Adrenal gland (tissue), 12 donors: Measurements from ENCODE around the gene BMERB1. TPM values are rescaled to one million over a fixed set of nuclear protein-coding genes. Genes with fewer than 3 reads are reported as not detected.

Source experiments
- DNase-seq, 7 donors: peaks; one replicate each; pipeline ENCODE4 v3.0.0-alpha.2; 2019 to 2020
- H3K27ac ChIP-seq, 5 donors: fragments of 200-600 bp; sonication (generic) in 4 of 5; 1 replicate in 3 of 5; 2 replicates in 2 of 5; pipeline versions ENCODE4 v1.5.1 to v1.8.0; 2016 to 2020; ENCODE audit warnings: mild to moderate bottlenecking in 1 of 5
- H3K27me3 ChIP-seq: fragments of 200-600 bp; 2 replicates; pipeline ENCODE4 v1.8.0; 2021
- H3K36me3 ChIP-seq, 2 donors: fragments of 200-600 bp; replicated peaks in 1 of 2; 1 replicate in 1 of 2; 2 replicates in 1 of 2; pipeline versions ENCODE4 v1.5.1 to v1.8.0; 2018 to 2022
- H3K4me1 ChIP-seq, 2 donors: fragments of 200-600 bp; replicated peaks in 1 of 2; 1 replicate in 1 of 2; 2 replicates in 1 of 2; pipeline versions ENCODE4 v1.5.1 to v1.8.0; 2018 to 2021
- H3K4me3 ChIP-seq, 4 donors: fragments of 200-600 bp; sonication (generic) in 3 of 4; one replicate each; pipeline ENCODE4 v1.5.1; 2016 to 2018
- H3K9me3 ChIP-seq, 3 donors: fragments of 200-600 bp; sonication (generic) in 1 of 3; replicated peaks in 1 of 3; 1 replicate in 2 of 3; 2 replicates in 1 of 3; pipeline versions ENCODE4 v1.5.1 to v1.8.0; 2016 to 2021
- CTCF ChIP-seq, 6 experiments: fragments of 450-650 bp in 4 of 6; fragments of 200-600 bp in 2 of 6; sonication (generic) in 1 of 6; IDR thresholded peaks; 1 replicate in 5 of 6; 2 replicates in 1 of 6; pipeline versions ENCODE4 v1.5.1 to v1.8.0; 2016 to 2021; ENCODE audit warnings: antibody characterized with exemption in 6 of 6, mild to moderate bottlenecking in 2 of 6, moderate library complexity in 1 of 6
- POLR2A ChIP-seq, 2 donors: fragments of 450-650 bp; IDR thresholded peaks; one replicate each; pipeline ENCODE4 v1.6.1; 2017; ENCODE audit warnings: antibody characterized with exemption in 2 of 2, mild to moderate bottlenecking in 2 of 2, moderate library complexity in 1 of 2
- WGBS, 4 donors: extraction: QIAGEN DNeasy Blood & Tissue Kit in 2 of 4; methylation state at CpG; one replicate each; pipeline versions ENCODE4 v1.1.5 to v1.1.7; 2013 to 2017; 5-methylcytosine and 5-hydroxymethylcytosine counted together
- intact Hi-C, 2 donors: fragments of 100-400 bp; cut with DNase I; formaldehyde crosslinking; loops; one replicate each; pipeline versions ENCODE4 v1.14.1 to v1.15.0; 2022 to 2023
- polyA plus RNA-seq, 3 donors: library from polyadenylated mRNA; stranded (reverse); fragments of 200-250 nt in 2 of 3; fragments of 350-450 nt in 1 of 3; fragmentation: Illumina TruSeq in 1 of 3; extraction: RNeasy Lipid Tissue Mini Kit (QIAGEN cat#74804) in 1 of 3; gene quantifications; one replicate each; pipeline ENCODE4 v1.2.3, GENCODE V29; 2013 to 2014
- total RNA-seq, 9 donors: library from RNA; depleted of rRNA in 4 of 9; stranded (reverse); fragments of >200 nt in 4 of 9; fragments of 120-200 nt in 1 of 9; fragmentation: NEBNext Ultra II Directional in 1 of 9; extraction: Animal tissue kit (Norgen Biotek cat#: 25700) in 1 of 9; gene quantifications; one replicate each; pipeline versions ENCODE4 v1.1.0 to v1.2.4, GENCODE V29; 2013 to 2023
- donor health status: healthy with polysubstance abuse.
- donor health status: Bipolar disorder and iron deficiency.
- donor health status: DM: yes; HTN: yes; CAD: no.
- donor health status: DM: no; HTN: no; CAD: no.
- donor health status: DM: no; HTN: no; CAD: no.
- donor health status: DM: yes; HTN: yes; CAD: no.

The BMERB1 gene
- total and polyA plus RNA-seq, 12 donors: 9.8 to 56.0 (median 18.7) TPM

- Histone ChIP-seq H3K36me3 (no peaks in the 10 kb centered on the region), H3K27ac (no peak overlapping the region), H3K4me1 (peaks cover 0 to 15% of the 10 kb centered on the region in 2 donors), H3K9me3 (no peaks in the 10 kb centered on the region), H3K27me3 (no peaks in the 10 kb centered on the region), H3K4me3 (no peak overlapping the region)
- TF ChIP-seq CTCF (IDR thresholded peaks at IDR 0.05) (no peak), POLR2A (IDR thresholded peaks at IDR 0.05) (no peak)
- DNase-seq: no peak
- WGBS, 4 donors: 87 to 99% (median 93%) methylated on average over 2 to 4 of the region's 4 CpGs
- intact Hi-C loops: no loop called here
These were observed 81.6 kb downstream of the BMERB1 start for GRCh38 chr16:15515992-15516391.

- Histone ChIP-seq H3K27ac (no peak overlapping the region), H3K9me3 (no peaks in the 10 kb centered on the region), H3K36me3 (no peaks in the 10 kb centered on the region), H3K4me1 (peaks cover 0 to 19% of the 10 kb centered on the region in 2 donors), H3K27me3 (no peaks in the 10 kb centered on the region), H3K4me3 (no peak overlapping the region)
- TF ChIP-seq CTCF (IDR thresholded peaks at IDR 0.05) (no peak), POLR2A (IDR thresholded peaks at IDR 0.05) (no peak)
- no peak for DNase-seq
- WGBS, 4 donors: 85 to 94% (median 93%) methylated on average over 5 of the region's 5 CpGs
- intact Hi-C loops: no loop called here
These were observed 82.2 kb downstream of the BMERB1 start for GRCh38 chr16:15516609-15517008.

GRCh38 chr16:15517743-15518377, 83.5 kb downstream of the BMERB1 start:
- peak overlapping the region in 3 of 5 donors; percentile 13 to 75 (median 47) for H3K27ac ChIP-seq
- intact Hi-C loops: no loop called here
- H3K4me1 ChIP-seq: peaks cover 0 to 28% of the 10 kb centered on the region in 2 donors
- no peak for DNase-seq
- H3K4me3 ChIP-seq: no peak overlapping the region
- no peaks in the 10 kb centered on the region for H3K27me3 ChIP-seq
- WGBS, 4 donors: 80 to 94% (median 92%) methylated on average over 3 of the region's 3 CpGs
- TF ChIP-seq POLR2A (IDR thresholded peaks at IDR 0.05) (no peak), CTCF (IDR thresholded peaks at IDR 0.05) (no peak)
- no peaks in the 10 kb centered on the region for H3K9me3 ChIP-seq
- H3K36me3 ChIP-seq: no peaks in the 10 kb centered on the region

GRCh38 chr16:15518381-15519351, 84.3 kb downstream of the BMERB1 start:
- no peaks in the 10 kb centered on the region for H3K27me3 ChIP-seq
- peak; percentile 46 to 92 (median 67) for DNase-seq

More at GRCh38 chr16:15518381-15519351, 84.3 kb downstream of the BMERB1 start:
- 42 to 60% (median 50%) methylated on average over 12 of the region's 12 CpGs for WGBS, 4 donors
- Histone ChIP-seq H3K9me3 (no peaks in the 10 kb centered on the region), H3K36me3 (no peaks in the 10 kb centered on the region), H3K4me1 (peaks cover 0 to 28% of the 10 kb centered on the region in 2 donors), H3K27ac (peak overlapping the region in 3 of 5 donors; percentile 13 to 75 (median 47)), H3K4me3 (no peak overlapping the region)
- intact Hi-C loops: no loop called here
- TF ChIP-seq CTCF (IDR thresholded peaks at IDR 0.05) (no peak), POLR2A (IDR thresholded peaks at IDR 0.05) (no peak)
